Gastrocnemius medialis (tissue), 4 donors: ENCODE data around the gene SPACA4.

Experiments
- CTCF ChIP-seq, 5 experiments: fragments of 450-650 bp in 3 of 5; fragments of 200-600 bp in 2 of 5; sonication (generic) in 2 of 5; IDR thresholded peaks in 4 of 5; conservative IDR thresholded peaks in 1 of 5; 1 replicate in 4 of 5; 2 replicates in 1 of 5; pipeline ENCODE4 v1.5.1; 2016 to 2019; ENCODE audit warnings: antibody characterized with exemption in 5 of 5, mild to moderate bottlenecking in 3 of 5, moderate library complexity in 3 of 5
- POLR2A ChIP-seq, 2 donors: fragments of 450-650 bp; IDR thresholded peaks; one replicate each; pipeline ENCODE4 v1.6.1; 2017; ENCODE audit warnings: antibody characterized with exemption in 2 of 2, mild to moderate bottlenecking in 2 of 2, moderate library complexity in 2 of 2

DNA sequence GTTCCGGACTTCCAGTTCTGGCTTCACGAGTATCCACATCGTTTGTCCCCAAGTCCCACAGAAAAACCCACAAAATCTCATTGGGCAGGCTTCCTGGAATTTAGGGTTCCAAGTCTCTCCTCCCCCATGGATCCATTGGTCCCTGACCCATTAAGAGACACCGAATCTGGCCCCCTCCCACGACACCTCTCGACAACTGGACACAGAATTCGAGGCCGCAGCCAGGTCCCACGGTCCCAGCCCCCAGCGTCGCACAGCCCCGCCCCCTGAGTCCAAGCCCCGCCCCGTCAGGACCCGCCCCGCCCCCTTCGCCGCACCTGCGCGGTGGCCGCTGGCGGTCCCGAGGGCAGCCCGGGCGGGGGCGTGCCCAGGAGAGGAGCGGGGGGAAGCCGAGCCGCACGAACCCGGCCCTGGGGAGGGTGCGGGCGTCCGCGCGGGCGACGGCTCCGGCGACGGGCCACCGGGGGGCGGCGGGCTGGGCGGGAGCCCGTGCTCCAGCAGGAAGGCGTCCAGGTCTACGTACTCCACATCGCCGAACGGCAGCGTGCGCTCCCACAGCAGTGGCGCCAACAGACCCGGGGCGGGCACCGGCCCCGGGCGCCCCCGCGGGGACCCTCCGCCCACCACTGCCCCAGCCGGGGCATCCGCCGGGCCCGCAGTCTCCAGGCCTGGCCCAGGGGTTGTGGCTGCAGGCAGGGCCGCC, 28.9 kb downstream of the SPACA4 start:
- TF ChIP-seq CTCF (IDR thresholded peaks at IDR 0.05 in 4 of 5, conservative IDR thresholded peaks at IDR 0.05 in 1 of 5) (peak in 1 of 5 experiments; percentile 24), POLR2A (IDR thresholded peaks at IDR 0.05) (peak; percentile 94)
